ENCODE results near the gene MED8. TPM values are rescaled to one million over a fixed set of nuclear protein-coding genes. Genes with fewer than 3 reads are reported as not detected.

The MED8 gene
- polyA plus RNA-seq, 4 donors, result 38.4 to 40.9 (median 40.1) TPM

- DNase-seq (ENCODE audit: low read depth in 4 of 4, low spot score in 3 of 4), result no peak
Measured at GRCh38 chr1:43340559-43340958, 49.0 kb downstream of the MED8 start.

- DNase-seq (ENCODE audit: low read depth in 4 of 4, low spot score in 3 of 4), result no peak
Measured at GRCh38 chr1:43339584-43340232, 49.9 kb downstream of the MED8 start.

GRCh38 chr1:43338001-43338400, 51.6 kb downstream of the MED8 start:
- DNase-seq (ENCODE audit: low read depth in 4 of 4, low spot score in 3 of 4), result no peak

- DNase-seq (ENCODE audit: low read depth in 4 of 4, low spot score in 3 of 4), result no peak
Measured at GRCh38 chr1:43337588-43337987, 52.0 kb downstream of the MED8 start, which contains the start of gene MPL. TSS of gene MPL (plus strand) at chr1:43337818. CDS start at chr1:43337849, 31 bp downstream.

GRCh38 chr1:43334453-43335205, 55.0 kb downstream of the MED8 start:
- no peak for DNase-seq (ENCODE audit: low read depth in 4 of 4, low spot score in 3 of 4)

Other genes with a start within 250 kb of the MED8 start
- 10 to 100 TPM; 37.9 to 77.3 (median 74.4) TPM for gene EBNA1BP2, start 217.5 kb downstream of the MED8 start, polyA plus RNA-seq (ENCODE audit: insufficient read length in 4 of 4)
- 1 to 10 TPM in 3 of 4 donors, under 1 TPM in 1; 0.29 to 4.1 (median 3.9) TPM for gene CFAP57, start 217.5 kb downstream of the MED8 start, polyA plus RNA-seq (ENCODE audit: insufficient read length in 4 of 4)
- gene TMEM125, start 119.8 kb downstream of the MED8 start, polyA plus RNA-seq (ENCODE audit: insufficient read length in 4 of 4), result 10 to 100 TPM in 3 of 4 donors, under 1 TPM in 1; 0.66 to 19.1 (median 13.1) TPM
- gene C1orf210, start 104.2 kb downstream of the MED8 start, polyA plus RNA-seq (ENCODE audit: insufficient read length in 4 of 4), result 10 to 100 TPM in 3 of 4 donors, under 1 TPM in 1; 0.72 to 27.8 (median 21.6) TPM
- 10 to 100 TPM; 31.5 to 57.9 (median 48.6) TPM for gene TIE1, start 88.8 kb downstream of the MED8 start, polyA plus RNA-seq (ENCODE audit: insufficient read length in 4 of 4)
- gene MPL, start 52.0 kb downstream of the MED8 start, polyA plus RNA-seq (ENCODE audit: insufficient read length in 4 of 4), result under 1 TPM; 0.55 to 0.72 (median 0.62) TPM
- 10 to 100 TPM; 33.2 to 42.0 (median 35.0) TPM for gene CDC20, start 30.8 kb downstream of the MED8 start, polyA plus RNA-seq (ENCODE audit: insufficient read length in 4 of 4)
- 10 to 100 TPM; 45.2 to 87.2 (median 80.5) TPM for gene ELOVL1, start 21.8 kb downstream of the MED8 start, polyA plus RNA-seq (ENCODE audit: insufficient read length in 4 of 4)
- 10 to 100 TPM; 17.3 to 30.1 (median 21.7) TPM for gene SZT2, start 99 bp upstream of the MED8 start, polyA plus RNA-seq (ENCODE audit: insufficient read length in 4 of 4)
- gene HYI, start 64.1 kb upstream of the MED8 start, polyA plus RNA-seq (ENCODE audit: insufficient read length in 4 of 4), result 10 to 100 TPM; 32.7 to 54.1 (median 38.6) TPM
- 100 to 1,000 TPM; 100 to 253 (median 200) TPM for gene PTPRF, start 141.1 kb upstream of the MED8 start, polyA plus RNA-seq (ENCODE audit: insufficient read length in 4 of 4)

Data from left renal pelvis (tissue), 4 donors.